LNCAP (cell line): Measurements from ENCODE around the gene OTULINL.

ENCODE experiments used
- TF ChIP-seq, protein P1 (sequence below): fragments of 450-650 bp; IDR thresholded peaks from 2 replicates; pipeline ENCODE4 v1.5.1; 2017; ENCODE audit warnings: mild to moderate bottlenecking

The OTULINL gene

DNA sequence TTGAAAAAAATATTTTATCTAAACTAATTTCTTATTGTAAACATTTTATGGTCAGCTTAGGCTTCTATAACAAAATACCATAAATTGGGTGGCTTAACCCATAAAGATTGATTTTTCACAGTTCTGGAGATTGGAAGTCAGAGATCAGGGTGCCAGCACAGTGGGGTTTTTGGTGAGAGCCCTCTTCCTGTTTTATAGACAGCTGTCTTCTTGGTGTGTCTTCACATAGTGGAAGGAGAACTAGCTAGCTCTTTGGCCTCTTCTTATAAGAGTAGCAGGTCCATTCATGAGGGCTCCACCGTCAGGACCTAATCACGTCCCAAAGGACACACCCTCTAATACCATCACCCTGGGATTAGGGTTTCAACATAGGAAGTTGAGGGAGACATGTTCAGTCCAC, 26.6 kb downstream of the OTULINL start:
- TF ChIP-seq, protein P1, sequence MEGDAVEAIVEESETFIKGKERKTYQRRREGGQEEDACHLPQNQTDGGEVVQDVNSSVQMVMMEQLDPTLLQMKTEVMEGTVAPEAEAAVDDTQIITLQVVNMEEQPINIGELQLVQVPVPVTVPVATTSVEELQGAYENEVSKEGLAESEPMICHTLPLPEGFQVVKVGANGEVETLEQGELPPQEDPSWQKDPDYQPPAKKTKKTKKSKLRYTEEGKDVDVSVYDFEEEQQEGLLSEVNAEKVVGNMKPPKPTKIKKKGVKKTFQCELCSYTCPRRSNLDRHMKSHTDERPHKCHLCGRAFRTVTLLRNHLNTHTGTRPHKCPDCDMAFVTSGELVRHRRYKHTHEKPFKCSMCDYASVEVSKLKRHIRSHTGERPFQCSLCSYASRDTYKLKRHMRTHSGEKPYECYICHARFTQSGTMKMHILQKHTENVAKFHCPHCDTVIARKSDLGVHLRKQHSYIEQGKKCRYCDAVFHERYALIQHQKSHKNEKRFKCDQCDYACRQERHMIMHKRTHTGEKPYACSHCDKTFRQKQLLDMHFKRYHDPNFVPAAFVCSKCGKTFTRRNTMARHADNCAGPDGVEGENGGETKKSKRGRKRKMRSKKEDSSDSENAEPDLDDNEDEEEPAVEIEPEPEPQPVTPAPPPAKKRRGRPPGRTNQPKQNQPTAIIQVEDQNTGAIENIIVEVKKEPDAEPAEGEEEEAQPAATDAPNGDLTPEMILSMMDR, result no peak

DNA sequence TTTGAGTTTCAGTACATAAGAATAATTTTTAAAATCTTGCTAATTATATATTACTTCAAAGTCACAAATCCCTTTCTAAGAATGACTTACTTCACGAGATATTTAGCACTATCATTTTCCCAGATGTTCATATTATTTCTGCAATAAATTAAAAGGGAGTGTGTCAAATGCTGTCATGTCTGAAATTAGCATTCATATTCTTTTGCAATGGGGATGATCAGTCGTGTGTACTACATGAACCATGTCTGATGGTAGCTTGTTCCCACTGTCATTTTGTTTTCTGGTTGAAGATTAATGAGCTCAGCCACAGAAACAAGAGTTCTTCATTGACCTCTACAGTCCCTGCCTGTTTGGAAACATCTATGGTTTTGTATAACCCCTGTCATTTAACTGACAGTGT, 30.1 kb downstream of the OTULINL start:
- TF ChIP-seq, protein P1, result no peak

DNA sequence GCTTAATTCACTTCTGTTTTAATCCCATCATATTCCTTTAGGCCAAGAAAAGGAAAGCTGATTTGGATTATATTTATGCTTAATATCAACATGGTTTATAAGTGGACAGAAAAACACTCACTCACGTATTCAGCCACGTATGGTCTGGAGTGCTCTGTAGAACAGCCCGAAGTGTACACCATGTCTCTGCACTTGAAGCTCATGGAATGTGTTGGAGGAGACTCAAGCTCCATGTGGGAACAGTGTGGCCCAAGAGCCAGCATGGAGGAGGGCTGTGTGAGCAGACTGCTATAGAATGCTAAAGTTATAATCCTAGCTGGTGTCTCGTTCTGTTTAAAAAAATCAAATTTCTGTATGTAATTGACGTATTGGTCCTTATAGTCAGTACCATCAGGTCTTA, 32.9 kb downstream of the OTULINL start:
- TF ChIP-seq, protein P1, result no peak

DNA sequence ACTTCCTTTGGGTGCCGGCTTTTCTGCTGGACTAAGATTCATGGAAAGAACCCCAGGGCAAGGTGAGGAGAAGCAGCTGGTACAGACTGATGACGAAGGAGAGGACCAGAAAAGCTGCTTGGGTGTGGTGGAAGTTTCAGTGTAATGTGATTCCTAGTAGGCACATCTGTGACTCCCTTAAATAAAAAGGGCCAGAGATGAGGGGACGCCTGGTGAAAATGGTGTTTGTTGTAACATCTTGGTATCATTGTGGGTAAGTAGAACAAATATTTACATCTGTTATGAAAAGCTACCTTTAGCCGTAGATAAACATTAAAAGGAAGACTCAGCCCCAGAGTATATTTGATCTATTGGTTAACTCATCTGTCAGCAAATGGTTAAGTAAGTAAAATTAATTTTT, 33.8 kb downstream of the OTULINL start:
- TF ChIP-seq, protein P1, result no peak

DNA sequence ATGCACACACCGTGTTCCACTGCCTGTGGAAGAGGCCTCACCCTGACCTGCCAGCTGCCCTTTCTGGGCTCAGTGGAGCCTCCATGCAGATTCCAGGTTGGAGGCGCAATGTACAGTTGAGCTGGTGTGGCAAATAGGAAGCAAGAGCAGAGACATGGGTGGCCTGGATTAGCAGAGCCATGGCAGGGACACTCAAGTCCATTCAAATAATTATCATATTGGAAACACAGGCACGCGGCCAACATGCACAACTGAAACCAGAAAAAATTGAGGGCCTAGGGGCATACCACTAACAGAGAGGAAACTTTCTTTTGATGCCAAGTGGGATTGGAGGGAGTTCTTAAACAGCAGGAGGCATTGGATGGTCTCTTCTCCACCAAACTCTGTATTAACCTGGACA, 35.8 kb downstream of the OTULINL start:
- TF ChIP-seq, protein P1, result no peak

DNA sequence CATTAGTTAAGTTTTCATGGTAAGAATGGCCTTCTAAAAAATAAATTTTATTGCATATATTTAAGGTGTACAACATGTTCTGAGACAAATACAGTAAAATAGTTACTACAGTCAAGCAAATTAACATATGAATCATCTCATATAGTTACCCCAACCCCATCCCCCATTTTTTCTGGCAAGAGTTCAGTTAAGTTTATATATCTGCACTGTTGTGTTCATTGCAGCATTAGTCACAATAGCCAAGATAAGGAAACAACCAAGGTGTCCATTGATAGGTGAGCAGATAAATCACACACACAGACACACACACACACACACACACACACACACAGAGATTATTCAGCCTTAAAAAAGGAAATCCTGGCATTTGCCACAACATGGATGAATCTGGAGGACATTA, 45.7 kb downstream of the OTULINL start:
- TF ChIP-seq, protein P1, result no peak

DNA sequence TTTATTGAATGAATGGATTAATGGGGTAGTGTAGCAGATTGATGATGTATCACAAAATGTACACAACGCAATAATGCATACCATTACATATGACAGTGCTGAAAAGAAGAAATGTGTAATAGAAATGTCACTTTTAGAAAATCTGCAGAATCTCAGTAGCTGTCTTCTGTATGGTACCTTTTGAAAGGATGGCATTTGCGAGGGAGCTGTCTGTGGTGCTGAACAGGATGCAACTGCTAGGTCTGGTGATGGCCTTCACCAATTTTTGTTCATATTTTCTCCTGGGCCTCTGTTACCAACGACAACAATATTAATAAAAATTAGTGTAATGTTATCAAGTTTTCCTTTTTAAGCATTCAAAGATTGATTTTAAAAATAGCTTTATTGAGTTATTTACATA, 46.8 kb downstream of the OTULINL start:
- TF ChIP-seq, protein P1, result no peak

DNA sequence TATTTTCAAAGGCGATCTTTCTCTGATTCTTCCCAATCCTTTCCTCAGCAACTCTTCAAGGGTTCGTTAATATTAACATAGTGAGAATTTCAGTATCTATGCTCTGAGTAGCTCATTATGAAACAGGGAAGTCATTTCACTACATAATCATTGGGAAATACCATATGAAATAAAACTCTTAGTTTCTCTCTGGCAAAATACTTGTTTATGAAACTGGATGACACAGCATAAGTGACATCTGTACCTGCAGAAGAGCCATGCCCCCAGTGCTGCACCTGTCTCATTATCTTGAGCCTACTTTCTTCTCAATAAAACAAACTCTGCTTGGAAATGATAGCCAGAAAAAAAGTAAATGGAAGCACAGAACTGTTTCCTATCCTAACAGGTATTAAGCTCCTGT, 49.1 kb downstream of the OTULINL start:
- TF ChIP-seq, protein P1, result no peak
